Activated gamma-delta T cell (primary cell): ENCODE data around the gene LHFPL6.
"Not testable (repeated sequence)": the region's sequence is repeated elsewhere in the genome, so short reads cannot be mapped to it uniquely, and the experiment has no call there.

ENCODE experiments used
- DNase-seq: peaks from one replicate; lab custom pipeline; 2025; lab: John Stamatoyannopoulos, UW

LHFPL6 gene

GRCh38 chr13:39345982-39346381 lies 257.0 kb downstream of the LHFPL6 start:
- DNase-seq = no peak

DNA sequence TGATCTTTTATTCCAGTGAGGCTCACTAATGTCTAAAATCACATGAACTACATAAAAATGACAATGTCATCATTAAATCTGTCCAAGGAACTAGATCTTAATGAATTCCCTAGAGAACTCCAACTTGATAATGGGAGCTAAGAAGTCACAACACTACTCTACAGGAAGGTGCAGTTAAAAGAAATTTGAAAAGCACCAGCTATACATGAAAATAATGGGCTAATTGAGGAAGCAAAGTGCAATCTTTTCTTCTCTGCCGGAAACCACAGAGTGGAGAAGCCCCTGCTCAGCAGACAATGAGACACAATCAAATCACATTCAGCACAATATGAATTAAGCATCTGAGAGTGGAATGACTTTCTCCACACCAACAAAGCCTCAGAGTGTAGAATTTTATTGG lies 261.7 kb downstream of the LHFPL6 start:
- no peak for DNase-seq

DNA sequence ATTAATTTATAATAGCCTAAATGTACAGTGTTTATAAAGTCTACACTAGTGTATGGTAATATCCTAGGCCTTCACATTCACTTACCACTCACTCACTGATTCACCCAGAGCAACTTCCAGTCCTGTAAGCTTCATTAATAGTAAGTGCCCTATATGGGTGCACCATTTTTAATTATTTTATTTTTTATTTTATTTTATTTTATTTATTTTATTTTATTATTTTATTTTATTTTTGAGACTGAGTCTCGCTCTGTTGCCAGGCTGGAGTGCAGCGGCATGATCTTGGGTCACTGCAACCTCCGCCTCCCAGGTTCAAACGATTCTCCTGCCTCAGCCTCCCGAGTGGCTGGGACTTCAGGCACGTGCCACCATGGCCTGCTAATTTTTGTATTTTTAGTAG lies 264.9 kb downstream of the LHFPL6 start:
- DNase-seq = not testable (repeated sequence)

DNA sequence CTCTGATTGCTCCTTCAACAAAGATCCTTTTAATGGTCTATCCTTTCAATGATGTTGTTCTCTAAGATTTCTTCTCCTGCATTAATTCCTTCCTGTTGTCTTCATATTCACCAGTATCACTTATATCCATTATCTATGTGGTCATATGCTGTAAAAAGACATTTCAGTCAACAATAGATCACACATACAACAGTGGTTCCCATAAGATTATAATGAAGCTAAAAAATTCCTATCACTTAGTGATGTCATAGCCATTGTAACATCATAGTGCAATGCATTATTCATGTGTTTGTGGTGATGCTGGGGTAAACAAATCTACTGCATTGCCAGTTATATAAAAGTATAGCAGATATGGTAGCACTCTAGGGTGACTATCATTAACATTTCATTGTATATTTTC lies 266.1 kb downstream of the LHFPL6 start:
- no peak for DNase-seq

DNA sequence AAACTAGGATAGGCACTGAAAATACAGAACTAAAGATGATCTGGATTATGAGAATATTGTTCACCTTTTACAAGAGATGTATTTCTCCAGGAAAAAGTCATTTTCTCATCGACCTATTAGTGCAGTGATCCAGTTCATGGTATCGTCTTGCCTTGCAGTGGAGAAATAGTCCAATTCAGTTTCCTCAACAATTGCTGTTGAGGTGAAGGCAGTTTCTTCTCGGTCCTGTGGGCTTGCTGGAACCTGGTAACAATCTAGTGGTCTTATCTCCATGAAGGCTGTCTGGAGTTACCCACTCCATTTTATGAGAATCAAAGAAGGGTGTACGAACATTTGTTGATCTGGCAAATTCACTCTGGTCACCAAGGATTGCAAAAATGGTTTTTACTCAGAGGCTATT lies 266.8 kb downstream of the LHFPL6 start:
- DNase-seq = no peak

DNA sequence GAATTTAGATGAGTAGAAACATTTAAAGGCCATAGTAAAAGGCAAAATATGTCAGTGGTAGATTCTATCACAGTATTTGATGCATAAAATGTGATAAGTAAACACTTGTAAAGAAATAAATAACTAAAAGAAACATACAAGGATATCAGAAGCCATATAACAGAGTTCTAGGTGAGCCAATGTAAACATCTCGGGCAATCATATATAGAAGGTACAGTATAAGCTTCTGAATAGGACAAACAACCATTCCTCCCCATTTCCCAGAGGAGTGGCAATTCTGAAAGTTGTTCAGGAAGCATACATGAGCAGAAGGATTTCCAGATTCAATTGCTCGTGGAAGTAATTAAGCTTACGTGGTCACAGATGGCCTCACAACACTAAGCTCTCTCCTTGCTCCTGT lies 267.3 kb downstream of the LHFPL6 start:
- no peak for DNase-seq

GRCh38 chr13:39330504-39330903 lies 272.5 kb downstream of the LHFPL6 start:
- DNase-seq = no peak

GRCh38 chr13:39329182-39329639 lies 273.8 kb downstream of the LHFPL6 start:
- no peak for DNase-seq

DNA sequence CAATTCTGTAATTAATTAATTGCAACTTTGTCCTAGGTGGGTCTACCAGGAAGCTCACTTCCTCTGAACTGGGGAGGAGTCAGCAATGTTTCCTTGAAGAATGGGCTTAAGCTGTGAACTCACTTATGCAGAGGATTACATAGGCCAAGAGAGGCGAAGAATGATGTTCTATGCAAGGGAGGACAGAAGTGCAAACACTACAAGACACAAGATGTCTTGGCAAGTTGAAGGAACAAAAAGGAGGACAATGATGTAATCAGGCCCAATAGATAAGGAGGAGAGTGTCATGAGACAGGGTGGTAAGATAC lies 275.9 kb downstream of the LHFPL6 start:
- DNase-seq = no peak

DNA sequence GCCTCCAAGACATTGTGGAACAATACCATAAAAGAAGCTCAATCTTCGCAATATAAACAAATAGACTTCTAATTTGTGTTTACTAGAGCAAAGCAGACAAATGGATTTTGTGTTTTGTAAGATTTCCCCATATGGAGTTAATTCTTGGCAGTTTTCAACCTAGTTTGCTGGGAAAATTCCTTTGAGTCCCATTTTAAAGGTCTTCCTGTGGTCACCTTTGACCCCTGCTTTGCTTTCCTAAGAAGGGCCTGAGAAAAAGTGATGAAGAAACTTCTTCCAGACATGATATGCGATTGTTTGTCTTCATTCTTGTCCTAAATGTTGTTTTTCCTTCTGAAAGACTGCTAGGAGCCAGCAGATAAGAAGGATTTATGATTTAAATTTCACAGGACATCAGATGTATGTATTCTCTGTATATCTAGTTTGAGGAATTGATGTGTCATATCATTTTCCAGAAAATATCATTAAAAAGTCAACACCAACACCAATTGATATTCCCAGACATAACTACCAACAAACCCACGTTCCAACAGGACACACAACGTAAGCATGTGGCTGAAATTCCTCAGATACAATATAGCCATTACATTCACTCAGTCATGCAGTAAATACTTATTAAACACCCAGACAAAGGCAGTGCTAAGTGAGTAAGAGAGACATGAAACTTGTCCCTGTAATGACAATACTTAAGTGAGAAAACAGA lies 276.4 kb downstream of the LHFPL6 start:
- no peak for DNase-seq

DNA sequence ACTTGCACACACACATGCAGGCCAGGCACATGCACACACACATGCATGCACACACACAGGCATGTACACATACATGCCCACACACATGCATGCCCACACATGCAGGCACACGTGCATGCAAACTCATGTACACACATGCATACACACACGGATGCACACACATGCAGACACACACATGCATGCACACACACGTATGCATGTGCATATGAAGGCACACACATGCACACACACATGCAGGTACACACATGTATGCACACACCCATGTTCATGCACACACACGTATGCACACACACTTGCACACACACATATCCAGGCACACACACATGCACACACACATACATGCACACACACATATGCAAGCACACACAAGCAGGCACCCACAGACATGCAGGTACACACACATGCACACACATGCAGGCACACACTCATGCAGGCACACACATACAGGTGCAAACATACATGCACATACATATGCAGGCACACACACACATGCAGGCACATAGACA lies 278.1 kb downstream of the LHFPL6 start:
- DNase-seq = no peak

- DNase-seq = no peak
Observed at GRCh38 chr13:39322836-39323585, 280.0 kb downstream of the LHFPL6 start.

GRCh38 chr13:39321574-39321973 lies 281.4 kb downstream of the LHFPL6 start:
- DNase-seq = no peak

DNA sequence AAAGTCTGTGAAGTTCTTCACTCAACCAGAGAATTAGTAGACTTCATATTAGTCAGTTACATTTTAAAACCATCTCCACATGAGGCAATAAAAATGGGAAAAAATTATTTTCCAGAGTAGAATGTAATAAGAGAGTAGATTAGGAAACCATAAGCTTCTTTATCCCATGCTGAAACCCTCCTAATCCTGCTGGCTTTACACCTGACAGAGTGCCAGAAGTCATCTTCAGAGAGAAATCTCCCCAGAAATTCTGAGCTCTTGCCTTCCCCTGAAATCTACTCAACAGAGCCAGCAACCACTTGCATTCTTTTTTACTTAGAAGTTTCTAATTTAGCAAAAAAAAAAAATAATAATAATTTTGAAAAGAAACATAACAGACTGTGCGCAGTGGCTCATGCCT lies 284.8 kb downstream of the LHFPL6 start:
- DNase-seq = no peak

GRCh38 chr13:39317291-39317690 lies 285.7 kb downstream of the LHFPL6 start:
- DNase-seq = no peak

GRCh38 chr13:39315796-39316195 lies 287.2 kb downstream of the LHFPL6 start:
- no peak for DNase-seq

DNA sequence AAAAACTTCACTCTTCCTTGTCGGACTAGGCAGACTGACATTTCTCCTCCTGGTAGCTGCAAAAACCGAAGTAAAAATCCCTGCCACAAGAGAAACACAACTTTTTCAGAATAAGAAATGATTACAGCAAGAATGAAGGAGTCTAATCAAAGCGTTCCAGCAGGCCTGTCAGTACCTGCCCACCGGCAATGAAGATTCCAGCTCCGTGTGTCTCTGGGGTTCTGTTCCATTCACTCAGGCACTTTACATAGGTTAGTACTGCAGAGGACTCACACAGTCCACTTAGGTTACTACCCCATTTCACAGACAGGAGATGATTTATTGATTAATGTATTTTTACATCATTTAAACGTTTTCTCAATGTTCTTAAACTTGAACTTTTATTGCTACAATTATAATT lies 289.3 kb downstream of the LHFPL6 start:
- no peak for DNase-seq

- DNase-seq = no peak
Observed at GRCh38 chr13:39312596-39312995, 290.4 kb downstream of the LHFPL6 start.

- DNase-seq = no peak
Observed at GRCh38 chr13:39311619-39312018, 291.4 kb downstream of the LHFPL6 start.

DNA sequence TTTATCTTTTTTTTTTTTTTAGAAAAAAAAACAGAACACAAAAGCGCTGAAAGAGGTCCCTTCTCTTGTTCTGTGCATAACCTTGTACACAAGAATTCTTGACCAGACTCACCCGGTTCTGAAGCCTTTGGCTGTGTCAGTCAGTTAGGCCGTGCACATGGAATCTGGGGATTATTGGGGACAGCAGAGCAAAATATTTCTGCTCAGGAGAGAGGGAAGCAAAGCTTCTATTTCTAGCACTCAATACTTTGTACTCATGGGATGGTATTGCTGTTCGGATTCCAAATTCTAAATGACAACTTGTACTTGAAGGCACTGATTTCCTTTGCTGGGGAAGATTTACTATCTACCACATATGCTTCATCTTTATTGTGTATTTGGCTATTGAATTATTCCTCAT lies 292.0 kb downstream of the LHFPL6 start:
- no peak for DNase-seq

- no peak for DNase-seq
Observed at GRCh38 chr13:39306639-39307589, 296.1 kb downstream of the LHFPL6 start.

GRCh38 chr13:39302820-39303219 lies 300.2 kb downstream of the LHFPL6 start:
- DNase-seq = no peak
